GM21381 (cell line): ENCODE measurements around the gene SZRD1.
A peak's percentile ranks its signal among the peaks of the same experiment; 100 is the strongest.
"Not testable (repeated sequence)": the region's sequence is repeated elsewhere in the genome, so short reads cannot be mapped to it uniquely, and the experiment has no call there.

Source experiments
- ATAC-seq: cut with Tn5 transposase; IDR thresholded peaks from one replicate; pipeline ENCODE4 v1.9.1; 2021; ENCODE audit warnings: mild to moderate bottlenecking, moderate library complexity; ENCODE audit not compliant: unreplicated experiment

Gene SZRD1

GRCh38 chr1:16366722-16367257 lies at the start of gene SZRD1:
SZRD1 (plus strand) TSS chr1:16367242; CDS start chr1:16367258, 16 bp downstream.
- peak; percentile 78 for ATAC-seq

- no peak for ATAC-seq
Observed at GRCh38 chr1:16318555-16318954, 48.5 kb upstream of the SZRD1 start.

- no peak for ATAC-seq
Observed at GRCh38 chr1:16321176-16321867, 45.7 kb upstream of the SZRD1 start.

GRCh38 chr1:16324456-16324890 lies 42.6 kb upstream of the SZRD1 start:
- no peak for ATAC-seq

GRCh38 chr1:16326833-16327404 lies 40.1 kb upstream of the SZRD1 start:
- no peak for ATAC-seq

- no peak for ATAC-seq
Observed at GRCh38 chr1:16334655-16335340, 32.2 kb upstream of the SZRD1 start.

- ATAC-seq, result no peak
Observed at GRCh38 chr1:16338961-16339360, 28.1 kb upstream of the SZRD1 start.

- ATAC-seq, result no peak
Observed at GRCh38 chr1:16340673-16341072, 26.4 kb upstream of the SZRD1 start.

- ATAC-seq, result no peak
Observed at GRCh38 chr1:16342331-16343062, 24.5 kb upstream of the SZRD1 start.

- ATAC-seq, result not testable (repeated sequence)
Observed at GRCh38 chr1:16343276-16343675, 23.8 kb upstream of the SZRD1 start.

- no peak for ATAC-seq
Observed at GRCh38 chr1:16348414-16349182, 18.4 kb upstream of the SZRD1 start.

GRCh38 chr1:16349847-16350406 lies 17.1 kb upstream of the SZRD1 start:
- no peak for ATAC-seq

GRCh38 chr1:16351456-16351993 lies 15.5 kb upstream of the SZRD1 start:
- no peak for ATAC-seq

GRCh38 chr1:16351994-16352841 lies 14.8 kb upstream of the SZRD1 start, which contains the start of gene FBXO42:
FBXO42 (minus strand) TSS chr1:16352480; CDS start chr1:16315418, 37,062 bp downstream.
- peak; percentile 90 for ATAC-seq

GRCh38 chr1:16352842-16353535 lies 14.1 kb upstream of the SZRD1 start:
- ATAC-seq, result no peak

- no peak for ATAC-seq
Observed at GRCh38 chr1:16354619-16355018, 12.4 kb upstream of the SZRD1 start.

GRCh38 chr1:16356867-16357266 lies 10.2 kb upstream of the SZRD1 start:
- no peak for ATAC-seq

GRCh38 chr1:16365146-16365498 lies 1.9 kb upstream of the SZRD1 start:
- not testable (repeated sequence) for ATAC-seq
